Suppressor macrophage treated with lipopolysaccharide for 1 hour (primary cell): ENCODE results near the gene FNDC3B.

Experiments
- DNase-seq, 3 donors: peaks; one replicate each; pipeline ENCODE4 v3.0.0-alpha.2; 2020 to 2022

FNDC3B gene

GRCh38 chr3:172296975-172297332, 257.6 kb downstream of the FNDC3B start:
- no peak for DNase-seq

- no peak for DNase-seq
Measured at GRCh38 chr3:172298247-172298646, 258.9 kb downstream of the FNDC3B start.

GRCh38 chr3:172300187-172300586, 260.8 kb downstream of the FNDC3B start:
- DNase-seq, result no peak

GRCh38 chr3:172300862-172301261, 261.5 kb downstream of the FNDC3B start:
- no peak for DNase-seq

- no peak for DNase-seq
Measured at GRCh38 chr3:172302203-172302602, 262.8 kb downstream of the FNDC3B start.

- peak in 1 of 3 donors; percentile 56 for DNase-seq
Measured at GRCh38 chr3:172303181-172303580, 263.8 kb downstream of the FNDC3B start.

GRCh38 chr3:172303941-172304558, 264.7 kb downstream of the FNDC3B start:
- DNase-seq, result no peak

GRCh38 chr3:172305552-172305951, 266.2 kb downstream of the FNDC3B start:
- peak in 2 of 3 donors; percentile 46 to 60 for DNase-seq

- DNase-seq, result no peak
Measured at GRCh38 chr3:172305974-172306373, 266.6 kb downstream of the FNDC3B start.

GRCh38 chr3:172307141-172307560, 267.8 kb downstream of the FNDC3B start:
- DNase-seq, result no peak

- no peak for DNase-seq
Measured at GRCh38 chr3:172309059-172309458, 269.7 kb downstream of the FNDC3B start.

GRCh38 chr3:172309741-172310427, 270.5 kb downstream of the FNDC3B start:
- peak; percentile 52 to 83 (median 76) for DNase-seq

GRCh38 chr3:172310428-172310760, 271.0 kb downstream of the FNDC3B start:
- no peak for DNase-seq

- DNase-seq, result no peak
Measured at GRCh38 chr3:172311217-172311616, 271.8 kb downstream of the FNDC3B start.

GRCh38 chr3:172312001-172312400, 272.6 kb downstream of the FNDC3B start:
- no peak for DNase-seq

- DNase-seq, result no peak
Measured at GRCh38 chr3:172312711-172313110, 273.3 kb downstream of the FNDC3B start.

GRCh38 chr3:172313671-172314070, 274.3 kb downstream of the FNDC3B start:
- DNase-seq, result no peak

GRCh38 chr3:172314591-172315160, 275.3 kb downstream of the FNDC3B start:
- DNase-seq, result no peak

GRCh38 chr3:172315401-172316091, 276.2 kb downstream of the FNDC3B start:
- peak; percentile 75 to 82 (median 78) for DNase-seq

GRCh38 chr3:172316758-172317157, 277.4 kb downstream of the FNDC3B start:
- no peak for DNase-seq

- DNase-seq, result no peak
Measured at GRCh38 chr3:172317481-172317880, 278.1 kb downstream of the FNDC3B start.

GRCh38 chr3:172317984-172318383, 278.6 kb downstream of the FNDC3B start:
- peak; percentile 82 to 95 (median 94) for DNase-seq

GRCh38 chr3:172319595-172319994, 280.2 kb downstream of the FNDC3B start:
- DNase-seq, result no peak

GRCh38 chr3:172320468-172320867, 281.1 kb downstream of the FNDC3B start:
- DNase-seq, result peak in 1 of 3 donors; percentile 33
